Urinary bladder (tissue), 4 donors: ENCODE results near the gene SLC11A1. TPM values are rescaled to one million over a fixed set of nuclear protein-coding genes. Genes with fewer than 3 reads are reported as not detected.

Experiments
- DNase-seq: peaks from one replicate; pipeline ENCODE4 v3.0.0-alpha.2; 2015; ENCODE audit errors: extremely low spot score
- H3K27ac ChIP-seq: one replicate; pipeline ENCODE4 v1.5.1; 2013; ENCODE audit warnings: low read depth, mild to moderate bottlenecking, moderate library complexity
- H3K36me3 ChIP-seq: one replicate; pipeline ENCODE4 v1.6.1; 2013; ENCODE audit warnings: mild to moderate bottlenecking, moderate library complexity; ENCODE audit not compliant: insufficient read depth
- H3K4me1 ChIP-seq: one replicate; pipeline ENCODE4 v1.6.1; 2013; ENCODE audit warnings: mild to moderate bottlenecking, moderate library complexity; ENCODE audit not compliant: insufficient read depth
- H3K4me3 ChIP-seq: one replicate; pipeline ENCODE4 v1.5.1; 2013; ENCODE audit warnings: low read depth, low read length
- WGBS: extraction: QIAGEN DNeasy Blood & Tissue Kit; methylation state at CpG from one replicate; pipeline ENCODE4 v1.1.7; 2013; 5-methylcytosine and 5-hydroxymethylcytosine counted together
- polyA plus RNA-seq: library from polyadenylated mRNA; stranded (reverse); fragments of 200-250 nt; gene quantifications from one replicate; pipeline ENCODE4 v1.2.3, GENCODE V29; 2013
- total RNA-seq: library from RNA; depleted of rRNA; stranded (reverse); fragments of >200 nt; gene quantifications from one replicate; pipeline ENCODE4 v1.2.3, GENCODE V29; 2014
- donor health status: healthy with polysubstance abuse.
- donor health status: healthy.

Gene SLC11A1
- total and polyA plus RNA-seq, 2 donors, result 1.7 to 19.7 TPM

GRCh38 chr2:218400930-218401881 lies 19.1 kb downstream of the SLC11A1 start:
- H3K4me3 ChIP-seq, result peak overlapping the region; percentile 93
- no peak for DNase-seq
- no peaks in the 10 kb centered on the region for H3K4me1 ChIP-seq
- H3K36me3 ChIP-seq, result no peaks in the 10 kb centered on the region
- peak overlapping the region; percentile 96 for H3K27ac ChIP-seq
- WGBS, result 25% methylated on average over 24 of the region's 24 CpGs

- no peak for DNase-seq
- Histone ChIP-seq H3K4me3 (peak overlapping the region; percentile 93), H3K36me3 (no peaks in the 10 kb centered on the region), H3K4me1 (no peaks in the 10 kb centered on the region), H3K27ac (peak overlapping the region; percentile 4)
- WGBS, result 61% methylated on average over 9 of the region's 9 CpGs
Observed at GRCh38 chr2:218401890-218402289, 19.8 kb downstream of the SLC11A1 start.

GRCh38 chr2:218402491-218402901 lies 20.4 kb downstream of the SLC11A1 start:
- Histone ChIP-seq H3K4me3 (no peak overlapping the region), H3K36me3 (no peaks in the 10 kb centered on the region), H3K27ac (no peak overlapping the region), H3K4me1 (no peaks in the 10 kb centered on the region)
- WGBS, result 53% methylated on average over 8 of the region's 8 CpGs
- DNase-seq, result no peak

GRCh38 chr2:218402911-218403411 lies 20.9 kb downstream of the SLC11A1 start:
- H3K4me1 ChIP-seq, result no peaks in the 10 kb centered on the region

GRCh38 chr2:218403810-218404209 lies 21.7 kb downstream of the SLC11A1 start:
- WGBS, result 79% methylated on average over 7 of the region's 7 CpGs
- no peaks in the 10 kb centered on the region for H3K36me3 ChIP-seq
- H3K4me1 ChIP-seq, result no peaks in the 10 kb centered on the region
- DNase-seq, result no peak
- H3K4me3 ChIP-seq, result no peak overlapping the region
- H3K27ac ChIP-seq, result no peak overlapping the region

More at GRCh38 chr2:218402911-218403411, 20.9 kb downstream of the SLC11A1 start:
- DNase-seq, result no peak
- Histone ChIP-seq H3K27ac (no peak overlapping the region), H3K36me3 (no peaks in the 10 kb centered on the region), H3K4me3 (no peak overlapping the region)
- 83% methylated on average over 26 of the region's 26 CpGs for WGBS

GRCh38 chr2:218404351-218405085 lies 22.4 kb downstream of the SLC11A1 start:
- Histone ChIP-seq H3K4me3 (no peak overlapping the region), H3K4me1 (no peaks in the 10 kb centered on the region), H3K36me3 (no peaks in the 10 kb centered on the region), H3K27ac (no peak overlapping the region)
- no peak for DNase-seq
- WGBS, result 59% methylated on average over 16 of the region's 16 CpGs

GRCh38 chr2:218405086-218405745 lies 23.1 kb downstream of the SLC11A1 start:
- Histone ChIP-seq H3K36me3 (no peaks in the 10 kb centered on the region), H3K4me1 (no peaks in the 10 kb centered on the region), H3K27ac (peak overlapping the region; percentile 81), H3K4me3 (no peak overlapping the region)
- DNase-seq, result no peak
- WGBS, result 40% methylated on average over 8 of the region's 8 CpGs

- H3K27ac ChIP-seq, result peak overlapping the region; percentile 81
- no peak for DNase-seq
- no peak overlapping the region for H3K4me3 ChIP-seq
- H3K4me1 ChIP-seq, result no peaks in the 10 kb centered on the region
- WGBS, result 5% methylated on average over 15 of the region's 15 CpGs
- H3K36me3 ChIP-seq, result no peaks in the 10 kb centered on the region
Observed at GRCh38 chr2:218405746-218406208, 23.7 kb downstream of the SLC11A1 start.

GRCh38 chr2:218406209-218406948 lies 24.3 kb downstream of the SLC11A1 start:
- peak overlapping the region; percentile 81 for H3K27ac ChIP-seq
- no peaks in the 10 kb centered on the region for H3K36me3 ChIP-seq
- no peaks in the 10 kb centered on the region for H3K4me1 ChIP-seq
- peak overlapping the region; percentile 29 for H3K4me3 ChIP-seq
- peak; percentile 92 for DNase-seq
- under 1% methylated on average over 56 of the region's 56 CpGs for WGBS

- WGBS, result 4% methylated on average over 13 of the region's 13 CpGs
- Histone ChIP-seq H3K4me3 (peak overlapping the region; percentile 29), H3K27ac (peak overlapping the region; percentile 77), H3K4me1 (no peaks in the 10 kb centered on the region), H3K36me3 (no peaks in the 10 kb centered on the region)
- no peak for DNase-seq
Observed at GRCh38 chr2:218406949-218407618, 25.0 kb downstream of the SLC11A1 start.

- no peak for DNase-seq
- no peaks in the 10 kb centered on the region for H3K36me3 ChIP-seq
- H3K4me1 ChIP-seq, result no peaks in the 10 kb centered on the region
- H3K27ac ChIP-seq, result peak overlapping the region; percentile 66
- no peak overlapping the region for H3K4me3 ChIP-seq
- WGBS, result 68% methylated on average over 8 of the region's 8 CpGs
Observed at GRCh38 chr2:218407717-218408116, 25.6 kb downstream of the SLC11A1 start.

- Histone ChIP-seq H3K36me3 (no peaks in the 10 kb centered on the region), H3K4me3 (no peak overlapping the region), H3K27ac (no peak overlapping the region), H3K4me1 (no peaks in the 10 kb centered on the region)
- no peak for DNase-seq
- WGBS, result 93% methylated on average over 5 of the region's 5 CpGs
Observed at GRCh38 chr2:218418321-218418716, 36.2 kb downstream of the SLC11A1 start.
